Measurements from ENCODE around the gene FAAP20. TPM values are rescaled to one million over a fixed set of nuclear protein-coding genes. Genes with fewer than 3 reads are reported as not detected.

FAAP20 gene
- total RNA-seq, 1 donor from 2014 or later, result 11.3 TPM

DNA sequence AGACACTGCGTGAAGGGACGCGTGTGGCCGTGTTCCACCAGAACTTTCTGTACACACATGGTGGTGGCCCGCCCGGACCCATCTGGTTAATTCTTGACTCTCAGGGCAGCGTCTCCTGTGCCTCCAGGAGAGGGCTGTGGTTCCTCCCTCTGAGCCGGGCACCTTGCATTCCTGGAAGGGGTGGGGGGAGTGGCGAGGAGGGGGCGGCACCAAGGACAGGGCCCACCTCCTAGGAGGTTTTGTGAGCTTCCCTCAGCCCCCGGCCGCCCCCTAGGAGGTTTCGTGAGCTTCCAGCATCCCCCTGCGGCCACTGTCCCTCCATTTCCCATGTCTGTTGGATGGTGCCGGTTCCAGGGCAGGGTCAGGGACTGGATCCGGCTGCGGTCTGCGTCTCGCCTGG lies 28.9 kb downstream of the FAAP20 start:
- Histone ChIP-seq H3K4me2 (no peak overlapping the region), H3K27me3 (no peaks in the 10 kb centered on the region), H3K36me3 (no peaks in the 10 kb centered on the region), H3K4me1 (no peaks in the 10 kb centered on the region), H3K79me2 (ENCODE audit: low read depth) (no peaks in the 10 kb centered on the region), H2AFZ (replicated peaks) (no peak overlapping the region), H3K27ac (no peak overlapping the region), H4K20me1 (ENCODE audit: low read depth) (peaks cover 3% of the 10 kb centered on the region), H3K9ac (no peak overlapping the region), H3F3A (ENCODE audit: low read depth) (no peaks in the 10 kb centered on the region), H3K9me3 (ENCODE audit: low read depth) (no peaks in the 10 kb centered on the region), H3K4me3 (no peak overlapping the region)
- Mint-ChIP-seq H3K36me3 (peaks cover 6% of the 10 kb centered on the region), H3K4me1 (no peaks in the 10 kb centered on the region), H3K27ac (no peak overlapping the region), H3K27me3 (ENCODE audit: insufficient read depth, low read depth) (peaks cover 2% of the 10 kb centered on the region), H3K9me3 (peaks cover 5% of the 10 kb centered on the region), H3K4me3 (no peak overlapping the region)
- no peak for TF ChIP-seq EZH2 (IDR thresholded peaks at IDR 0.05)
- TF ChIP-seq, protein P1, sequence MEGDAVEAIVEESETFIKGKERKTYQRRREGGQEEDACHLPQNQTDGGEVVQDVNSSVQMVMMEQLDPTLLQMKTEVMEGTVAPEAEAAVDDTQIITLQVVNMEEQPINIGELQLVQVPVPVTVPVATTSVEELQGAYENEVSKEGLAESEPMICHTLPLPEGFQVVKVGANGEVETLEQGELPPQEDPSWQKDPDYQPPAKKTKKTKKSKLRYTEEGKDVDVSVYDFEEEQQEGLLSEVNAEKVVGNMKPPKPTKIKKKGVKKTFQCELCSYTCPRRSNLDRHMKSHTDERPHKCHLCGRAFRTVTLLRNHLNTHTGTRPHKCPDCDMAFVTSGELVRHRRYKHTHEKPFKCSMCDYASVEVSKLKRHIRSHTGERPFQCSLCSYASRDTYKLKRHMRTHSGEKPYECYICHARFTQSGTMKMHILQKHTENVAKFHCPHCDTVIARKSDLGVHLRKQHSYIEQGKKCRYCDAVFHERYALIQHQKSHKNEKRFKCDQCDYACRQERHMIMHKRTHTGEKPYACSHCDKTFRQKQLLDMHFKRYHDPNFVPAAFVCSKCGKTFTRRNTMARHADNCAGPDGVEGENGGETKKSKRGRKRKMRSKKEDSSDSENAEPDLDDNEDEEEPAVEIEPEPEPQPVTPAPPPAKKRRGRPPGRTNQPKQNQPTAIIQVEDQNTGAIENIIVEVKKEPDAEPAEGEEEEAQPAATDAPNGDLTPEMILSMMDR (IDR thresholded peaks at IDR 0.05), result no peak
- no peak for TF ChIP-seq EZH2phosphoT487 (IDR thresholded peaks at IDR 0.05)
- DNase-seq (ENCODE audit: low spot score), result peak; percentile 25

DNA sequence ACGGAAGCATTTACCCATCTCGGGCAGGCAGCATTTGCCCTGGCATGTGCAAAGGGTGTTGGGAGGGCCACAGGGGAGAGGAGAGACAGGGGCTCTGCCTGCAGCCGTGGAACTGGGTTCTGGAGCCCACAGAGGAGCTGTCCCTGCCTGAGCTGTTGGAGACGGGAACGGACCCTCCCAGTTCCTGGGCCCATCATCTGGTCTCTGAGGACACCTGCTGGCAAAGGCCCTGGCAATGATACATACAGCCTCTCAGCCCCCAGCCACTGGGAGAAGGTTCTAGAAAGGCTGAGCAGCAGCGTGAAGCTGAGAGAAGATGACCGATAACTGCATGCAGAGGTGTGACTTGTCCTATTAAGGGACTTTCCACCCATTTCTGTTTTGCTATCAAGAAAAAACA lies 31.4 kb downstream of the FAAP20 start:
- no peak overlapping the region for H3K27ac Mint-ChIP-seq

DNA sequence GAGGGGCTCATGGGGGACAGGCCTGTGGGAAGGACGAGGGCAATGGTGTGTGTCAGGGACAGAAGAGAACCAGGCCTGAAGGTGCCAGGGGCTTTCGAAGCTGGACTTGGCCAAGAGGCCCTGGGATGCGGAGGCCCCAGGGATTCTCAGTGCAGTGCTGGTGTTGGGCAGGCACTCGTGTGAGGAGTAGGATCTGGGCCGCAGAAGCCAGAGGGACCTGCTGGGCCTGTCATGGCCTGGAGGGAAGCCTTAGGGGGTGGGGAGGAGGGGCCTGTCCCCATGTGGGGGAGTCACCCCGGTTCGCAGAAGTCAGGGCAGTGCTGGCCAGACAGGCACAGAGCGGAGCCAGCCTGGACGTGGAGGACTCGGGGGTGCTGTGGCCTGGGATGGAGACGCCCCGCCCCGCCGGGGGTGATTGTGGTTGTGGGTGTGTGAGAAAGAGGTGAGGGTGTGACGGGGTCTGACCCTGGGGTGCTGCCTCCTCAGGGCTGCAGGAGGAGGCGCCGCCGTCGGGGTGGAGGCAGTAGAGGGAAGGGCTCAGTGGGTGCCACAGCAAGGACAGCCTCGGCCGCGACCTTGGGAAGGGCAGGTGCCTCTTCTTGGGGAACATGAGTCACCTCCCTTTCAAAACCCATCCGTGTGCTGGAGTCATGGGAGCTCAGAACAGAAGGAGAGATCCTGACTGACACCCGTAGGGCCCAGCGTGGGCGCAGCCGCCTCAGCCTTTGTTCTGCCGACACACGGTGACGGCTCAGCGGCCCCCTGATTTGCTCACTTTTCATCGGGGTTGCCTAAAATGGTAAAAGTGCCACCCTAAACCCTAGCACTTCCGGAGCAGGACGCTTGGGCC lies 33.9 kb downstream of the FAAP20 start:
- Histone ChIP-seq H3K27ac (no peak overlapping the region), H3K79me2 (ENCODE audit: low read depth) (no peaks in the 10 kb centered on the region), H3K4me1 (no peaks in the 10 kb centered on the region), H3K4me2 (no peak overlapping the region), H4K20me1 (ENCODE audit: low read depth) (peaks cover under 1% of the 10 kb centered on the region), H2AFZ (replicated peaks) (no peak overlapping the region), H3K9ac (no peak overlapping the region), H3K27me3 (no peaks in the 10 kb centered on the region), H3F3A (ENCODE audit: low read depth) (no peaks in the 10 kb centered on the region), H3K36me3 (no peaks in the 10 kb centered on the region), H3K9me3 (ENCODE audit: low read depth) (no peaks in the 10 kb centered on the region), H3K4me3 (no peak overlapping the region)
- Mint-ChIP-seq H3K27me3 (ENCODE audit: insufficient read depth, low read depth) (peaks cover 2% of the 10 kb centered on the region), H3K9me3 (peaks cover 5% of the 10 kb centered on the region), H3K4me1 (peaks cover 7% of the 10 kb centered on the region), H3K4me3 (peak overlapping the region; percentile 7), H3K36me3 (peaks cover 6% of the 10 kb centered on the region), H3K27ac (no peak overlapping the region)
- no peak for DNase-seq (ENCODE audit: low spot score)
- TF ChIP-seq, protein P1 (IDR thresholded peaks at IDR 0.05), result no peak
- TF ChIP-seq EZH2 (IDR thresholded peaks at IDR 0.05) (no peak), EZH2phosphoT487 (IDR thresholded peaks at IDR 0.05) (no peak)

More for the DNA sequence above, 31.4 kb downstream of the FAAP20 start:
- H3F3A ChIP-seq (ENCODE audit: low read depth), result no peaks in the 10 kb centered on the region
- no peak overlapping the region for H3K9ac ChIP-seq
- H3K4me1 ChIP-seq, result no peaks in the 10 kb centered on the region
- DNase-seq (ENCODE audit: low spot score), result no peak
- no peaks in the 10 kb centered on the region for H3K79me2 ChIP-seq (ENCODE audit: low read depth)
- TF ChIP-seq EZH2phosphoT487 (IDR thresholded peaks at IDR 0.05), result no peak
- H3K4me2 ChIP-seq, result no peak overlapping the region
- Mint-ChIP-seq H3K36me3 (peaks cover 6% of the 10 kb centered on the region), H3K9me3 (peaks cover 5% of the 10 kb centered on the region), H3K4me1 (peaks cover 7% of the 10 kb centered on the region), H3K4me3 (no peak overlapping the region), H3K27me3 (ENCODE audit: insufficient read depth, low read depth) (peaks cover 2% of the 10 kb centered on the region)
- H3K36me3 ChIP-seq, result no peaks in the 10 kb centered on the region
- H3K27ac ChIP-seq, result no peak overlapping the region
- H3K27me3 ChIP-seq, result no peaks in the 10 kb centered on the region
- peaks cover 3% of the 10 kb centered on the region for H4K20me1 ChIP-seq (ENCODE audit: low read depth)
- no peak overlapping the region for H2AFZ ChIP-seq (replicated peaks)
- no peak overlapping the region for H3K4me3 ChIP-seq
- no peaks in the 10 kb centered on the region for H3K9me3 ChIP-seq (ENCODE audit: low read depth)

DNA sequence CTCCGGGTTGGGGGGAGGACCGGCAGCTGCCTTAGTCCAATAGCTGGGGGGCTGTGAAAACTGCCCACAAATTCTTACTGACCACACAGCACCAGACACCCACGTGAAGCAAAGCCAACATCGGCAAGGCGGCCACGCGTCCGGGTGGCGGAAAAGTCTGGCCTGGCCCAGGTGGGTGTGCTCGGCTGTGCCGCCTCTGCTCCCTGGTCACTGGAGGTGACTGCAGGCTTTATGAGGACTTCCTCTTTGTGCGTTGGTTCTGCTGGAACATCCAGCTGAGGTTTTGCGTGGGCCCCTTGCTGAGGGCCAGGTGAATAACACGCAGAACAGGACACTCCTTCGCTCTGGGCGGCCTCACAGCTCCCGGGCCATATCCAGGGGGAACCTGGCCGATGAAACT lies 35.4 kb downstream of the FAAP20 start:
- H3K4me1 ChIP-seq, result no peaks in the 10 kb centered on the region
- no peak overlapping the region for H3K9ac ChIP-seq
- H3F3A ChIP-seq (ENCODE audit: low read depth), result no peaks in the 10 kb centered on the region
- no peaks in the 10 kb centered on the region for H3K36me3 ChIP-seq
- H3K27ac ChIP-seq, result no peak overlapping the region
- H3K9me3 ChIP-seq (ENCODE audit: low read depth), result no peaks in the 10 kb centered on the region
- no peak for DNase-seq (ENCODE audit: low spot score)
- Mint-ChIP-seq H3K36me3 (peaks cover 12% of the 10 kb centered on the region), H3K9me3 (peaks cover 9% of the 10 kb centered on the region), H3K27me3 (ENCODE audit: insufficient read depth, low read depth) (peaks cover 2% of the 10 kb centered on the region), H3K27ac (peak overlapping the region; percentile 42), H3K4me1 (peaks cover 7% of the 10 kb centered on the region), H3K4me3 (no peak overlapping the region)
- no peaks in the 10 kb centered on the region for H3K27me3 ChIP-seq
- no peak overlapping the region for H3K4me3 ChIP-seq
- no peaks in the 10 kb centered on the region for H4K20me1 ChIP-seq (ENCODE audit: low read depth)
- no peaks in the 10 kb centered on the region for H3K79me2 ChIP-seq (ENCODE audit: low read depth)
- H2AFZ ChIP-seq (replicated peaks), result no peak overlapping the region
- no peak for TF ChIP-seq EZH2phosphoT487 (IDR thresholded peaks at IDR 0.05)
- TF ChIP-seq EZH2 (IDR thresholded peaks at IDR 0.05), result no peak
- TF ChIP-seq, protein P1 (IDR thresholded peaks at IDR 0.05), result no peak
- no peak overlapping the region for H3K4me2 ChIP-seq
